Progenitor cell of endocrine pancreas (in vitro differentiated cells): ENCODE measurements around the gene ICE1. TPM values are rescaled to one million over a fixed set of nuclear protein-coding genes. Genes with fewer than 3 reads are reported as not detected.

Source experiments
- DNase-seq: peaks from one replicate; pipeline ENCODE4 v3.0.0; 2021; ENCODE audit warnings: low spot score; ENCODE audit not compliant: unreplicated experiment
- H3K27ac Mint-ChIP-seq: 2 replicates; pipeline ENCODE4 v1.8.0; 2021; ENCODE audit warnings: mild to moderate bottlenecking, moderate library complexity, mixed read lengths
- H3K27me3 Mint-ChIP-seq: 2 replicates; pipeline ENCODE4 v1.8.0; 2021; ENCODE audit warnings: mixed read lengths
- H3K36me3 Mint-ChIP-seq: 2 replicates; pipeline ENCODE4 v1.8.0; 2022; ENCODE audit warnings: mixed read lengths; ENCODE audit not compliant: insufficient read depth
- H3K4me1 Mint-ChIP-seq: 2 replicates; pipeline ENCODE4 v1.8.0; 2021; ENCODE audit warnings: low read depth, mixed read lengths
- H3K4me3 Mint-ChIP-seq: 2 replicates; pipeline ENCODE4 v1.8.0; 2021; ENCODE audit warnings: low read depth, mild to moderate bottlenecking, moderate library complexity, mixed read lengths
- H3K9me3 Mint-ChIP-seq: 2 replicates; pipeline ENCODE4 v1.8.0; 2021; ENCODE audit warnings: low read depth, mixed read lengths
- total RNA-seq: library from RNA; stranded (reverse); gene quantifications from 2 replicates; pipeline ENCODE4 v1.2.1, GENCODE V29; 2021
- TF ChIP-seq, protein P1 (sequence below): fragments of 200-600 bp; sonication (generic); IDR thresholded peaks from one replicate; pipeline ENCODE4 v1.5.0; 2021; ENCODE audit warnings: antibody characterized with exemption, mild to moderate bottlenecking; ENCODE audit not compliant: unreplicated experiment

The ICE1 gene
- total RNA-seq, 1 donor from 2014 or later: 40.0 TPM

DNA sequence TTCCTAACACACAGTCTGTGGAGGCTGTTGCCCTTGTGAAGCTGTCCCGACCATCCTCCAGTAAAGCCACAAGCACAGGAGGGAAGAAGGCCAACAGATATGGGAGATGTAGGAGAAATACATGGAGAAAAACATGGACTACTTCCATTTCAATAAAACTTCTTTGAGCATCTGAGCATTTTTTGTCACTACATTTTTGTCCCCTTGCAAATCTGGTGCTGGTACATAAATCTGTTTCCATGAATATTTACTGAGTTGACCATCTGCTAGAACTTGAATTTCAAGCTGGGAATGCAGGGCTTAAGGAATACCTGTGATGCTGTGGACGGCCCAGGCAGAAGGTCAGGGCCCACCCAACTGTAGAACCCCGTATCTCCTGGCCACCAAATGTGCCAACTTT, 43.9 kb upstream of the ICE1 start:
- Mint-ChIP-seq H3K9me3 (peaks cover 7% of the 10 kb centered on the region), H3K27ac (no peak overlapping the region), H3K4me1 (no peaks in the 10 kb centered on the region), H3K36me3 (peaks cover 1% of the 10 kb centered on the region), H3K4me3 (no peak overlapping the region), H3K27me3 (no peaks in the 10 kb centered on the region)
- TF ChIP-seq, protein P1, sequence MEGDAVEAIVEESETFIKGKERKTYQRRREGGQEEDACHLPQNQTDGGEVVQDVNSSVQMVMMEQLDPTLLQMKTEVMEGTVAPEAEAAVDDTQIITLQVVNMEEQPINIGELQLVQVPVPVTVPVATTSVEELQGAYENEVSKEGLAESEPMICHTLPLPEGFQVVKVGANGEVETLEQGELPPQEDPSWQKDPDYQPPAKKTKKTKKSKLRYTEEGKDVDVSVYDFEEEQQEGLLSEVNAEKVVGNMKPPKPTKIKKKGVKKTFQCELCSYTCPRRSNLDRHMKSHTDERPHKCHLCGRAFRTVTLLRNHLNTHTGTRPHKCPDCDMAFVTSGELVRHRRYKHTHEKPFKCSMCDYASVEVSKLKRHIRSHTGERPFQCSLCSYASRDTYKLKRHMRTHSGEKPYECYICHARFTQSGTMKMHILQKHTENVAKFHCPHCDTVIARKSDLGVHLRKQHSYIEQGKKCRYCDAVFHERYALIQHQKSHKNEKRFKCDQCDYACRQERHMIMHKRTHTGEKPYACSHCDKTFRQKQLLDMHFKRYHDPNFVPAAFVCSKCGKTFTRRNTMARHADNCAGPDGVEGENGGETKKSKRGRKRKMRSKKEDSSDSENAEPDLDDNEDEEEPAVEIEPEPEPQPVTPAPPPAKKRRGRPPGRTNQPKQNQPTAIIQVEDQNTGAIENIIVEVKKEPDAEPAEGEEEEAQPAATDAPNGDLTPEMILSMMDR: no peak
- DNase-seq: no peak

DNA sequence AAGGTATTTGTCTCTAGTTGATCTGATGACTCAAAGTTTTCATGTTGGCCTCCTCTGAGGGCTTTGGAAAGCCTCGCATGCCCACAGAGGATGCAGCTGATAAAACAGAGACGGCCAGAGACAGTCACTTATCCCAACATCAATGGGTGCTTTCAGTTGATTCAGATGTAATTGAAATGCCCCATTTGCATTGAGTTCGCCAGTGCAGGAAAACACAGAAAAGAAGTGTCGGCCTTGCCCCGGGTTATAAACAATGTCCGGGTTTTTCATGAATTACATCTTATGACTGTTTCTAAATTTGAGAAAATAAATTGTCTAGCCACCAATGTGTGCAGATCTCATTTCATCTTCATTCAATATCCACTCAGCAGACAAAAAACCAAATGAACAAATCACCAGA, 42.2 kb upstream of the ICE1 start:
- peaks cover 1% of the 10 kb centered on the region for H3K36me3 Mint-ChIP-seq
- DNase-seq: no peak
- H3K4me1 Mint-ChIP-seq: no peaks in the 10 kb centered on the region

DNA sequence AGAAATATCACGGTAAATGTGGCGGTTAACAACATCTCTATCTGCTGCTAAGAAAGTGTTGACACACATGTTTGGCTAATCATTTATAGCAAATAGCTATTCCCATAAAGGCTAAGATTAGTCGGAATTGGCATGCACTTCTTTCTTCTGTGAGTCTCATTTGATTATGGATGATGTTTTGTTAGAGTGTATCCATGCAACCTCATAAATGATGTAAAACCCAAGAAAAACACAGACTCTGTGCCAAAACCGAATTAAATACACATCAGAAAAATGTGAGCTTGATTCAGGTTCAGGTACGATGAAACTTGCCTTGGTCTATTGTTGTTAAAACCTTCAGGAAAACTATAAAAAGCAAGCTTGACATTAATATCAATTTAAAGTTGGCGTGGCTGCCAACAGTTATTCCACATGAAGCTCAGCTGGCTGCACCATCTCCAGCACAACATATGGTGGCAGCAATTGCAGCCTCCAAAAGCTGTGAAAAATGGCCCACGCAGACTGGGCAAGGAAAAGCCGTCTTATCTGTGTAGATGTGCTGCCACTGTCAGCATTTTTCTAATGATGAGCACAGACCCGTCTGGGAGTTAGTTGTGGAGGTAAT, 41.1 kb upstream of the ICE1 start:
- no peak overlapping the region for H3K4me3 Mint-ChIP-seq
- peaks cover 1% of the 10 kb centered on the region for H3K36me3 Mint-ChIP-seq
- H3K9me3 Mint-ChIP-seq: peaks cover 7% of the 10 kb centered on the region
- TF ChIP-seq, protein P1: no peak
- H3K4me1 Mint-ChIP-seq: no peaks in the 10 kb centered on the region
- peaks cover 5% of the 10 kb centered on the region for H3K27me3 Mint-ChIP-seq
- no peak overlapping the region for H3K27ac Mint-ChIP-seq
- no peak for DNase-seq

More for the DNA sequence above, 42.2 kb upstream of the ICE1 start:
- Mint-ChIP-seq H3K4me3 (no peak overlapping the region), H3K27me3 (peaks cover 3% of the 10 kb centered on the region), H3K27ac (no peak overlapping the region), H3K9me3 (peaks cover 7% of the 10 kb centered on the region)
- TF ChIP-seq, protein P1: no peak

DNA sequence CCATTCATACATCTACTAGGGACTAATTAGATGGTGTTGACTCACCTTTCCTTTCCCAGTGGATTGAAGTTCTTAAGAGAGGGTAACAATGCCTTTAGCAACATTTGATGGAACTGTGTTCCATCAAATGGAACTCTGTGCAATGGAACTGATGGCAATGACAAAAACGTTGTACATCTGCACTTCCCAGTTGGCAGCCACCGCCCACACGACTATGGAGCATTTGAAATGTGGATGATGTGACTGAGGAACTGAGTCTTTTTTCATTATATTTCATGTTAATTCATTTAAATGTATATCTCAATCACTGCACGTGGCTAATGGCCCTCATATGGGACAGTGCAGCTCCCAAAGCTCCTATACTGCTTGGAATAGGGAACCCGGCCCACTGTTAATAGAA, 39.0 kb upstream of the ICE1 start:
- Mint-ChIP-seq H3K9me3 (peaks cover 8% of the 10 kb centered on the region), H3K27me3 (peaks cover 5% of the 10 kb centered on the region), H3K4me3 (no peak overlapping the region), H3K4me1 (peaks cover 6% of the 10 kb centered on the region), H3K36me3 (peaks cover 1% of the 10 kb centered on the region), H3K27ac (no peak overlapping the region)
- TF ChIP-seq, protein P1: no peak
- DNase-seq: no peak

DNA sequence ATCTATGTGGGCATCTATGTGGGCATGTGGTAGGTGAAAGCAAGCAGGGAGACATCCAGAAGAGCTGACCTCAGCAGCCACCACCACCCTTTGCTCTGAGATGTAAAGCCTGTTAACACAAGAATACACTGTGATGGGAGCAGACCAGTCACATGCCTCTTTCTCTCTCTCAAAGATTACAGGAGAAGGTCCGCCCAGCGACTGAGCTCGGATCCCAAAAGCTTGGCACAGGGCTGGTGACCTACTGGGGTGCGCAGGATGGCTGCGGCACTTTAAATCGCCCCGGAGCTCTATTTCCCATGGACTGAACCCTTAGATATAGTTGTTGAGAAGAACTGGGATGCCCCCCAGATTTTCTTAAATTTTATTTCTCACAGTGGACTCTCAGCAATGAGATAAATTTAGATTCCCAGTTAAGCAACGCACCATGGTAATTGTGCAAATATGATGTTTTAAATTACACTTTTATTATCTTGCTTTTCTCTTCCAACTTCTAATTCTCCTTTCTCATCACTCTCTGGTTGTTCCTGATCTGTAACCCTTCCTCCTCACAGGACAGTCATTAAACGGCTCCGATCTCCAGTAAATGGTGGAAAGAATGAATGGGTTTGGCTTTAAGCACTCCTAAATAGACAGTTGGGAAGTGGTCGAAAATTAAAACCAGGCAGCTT, 37.7 kb upstream of the ICE1 start:
- TF ChIP-seq, protein P1: no peak
- no peak for DNase-seq
- Mint-ChIP-seq H3K9me3 (peaks cover 3% of the 10 kb centered on the region), H3K36me3 (no peaks in the 10 kb centered on the region), H3K27me3 (peaks cover 5% of the 10 kb centered on the region), H3K4me1 (peaks cover 6% of the 10 kb centered on the region), H3K27ac (no peak overlapping the region), H3K4me3 (no peak overlapping the region)
